Right lobe of liver (tissue), 6 donors: ENCODE measurements around the gene AP5Z1. TPM values are rescaled to one million over a fixed set of nuclear protein-coding genes. Genes with fewer than 3 reads are reported as not detected.

Experiments used
- ATAC-seq, 4 donors: fragments of 200-7000 bp; cut with Tn5 transposase; one replicate each; pipeline ENCODE4 v1.9.1; 2020; ENCODE audit warnings: mild to moderate bottlenecking in 4 of 4, moderate library complexity in 4 of 4
- DNase-seq, 3 donors: peaks; one replicate each; pipeline ENCODE4 v3.0.0-alpha.2; 2020
- H3K27ac ChIP-seq, 3 donors: fragments of 200-600 bp; one replicate each; pipeline ENCODE4 v1.8.0; 2022
- H3K27me3 ChIP-seq, 2 donors: fragments of 200-600 bp; one replicate each; pipeline ENCODE4 v1.8.0; 2022
- H3K36me3 ChIP-seq, 4 donors: fragments of 200-600 bp; sonication (generic) in 1 of 4; one replicate each; pipeline versions ENCODE4 v1.5.1 to v1.8.0; 2017 to 2022; ENCODE audit warnings: control low read depth in 1 of 4
- H3K4me1 ChIP-seq, 4 donors: fragments of 200-600 bp; sonication (generic) in 1 of 4; one replicate each; pipeline versions ENCODE4 v1.5.1 to v1.8.0; 2017 to 2022; ENCODE audit warnings: control low read depth in 1 of 4
- H3K4me3 ChIP-seq, 3 donors: fragments of 200-600 bp; one replicate each; pipeline ENCODE4 v1.8.0; 2022
- H3K9me3 ChIP-seq, 4 donors: fragments of 200-600 bp; sonication (generic) in 1 of 4; one replicate each; pipeline versions ENCODE4 v1.5.1 to v1.8.0; 2017 to 2022; ENCODE audit warnings: control low read depth in 1 of 4
- POLR2A ChIP-seq: fragments of 450-650 bp; IDR thresholded peaks from one replicate; pipeline ENCODE4 v1.6.1; 2017; ENCODE audit warnings: antibody characterized with exemption, mild to moderate bottlenecking
- WGBS: methylation state at CpG from one replicate; pipeline ENCODE4 v1.1.6; 2018; ENCODE audit warnings: low coverage, low lambda C conversion rate; ENCODE audit not compliant: insufficient coverage; ENCODE audit errors: missing lambda C conversion rate; 5-methylcytosine and 5-hydroxymethylcytosine counted together
- intact Hi-C, 2 donors: fragments of 100-400 bp; cut with DNase I; formaldehyde crosslinking; loops; one replicate each; pipeline versions ENCODE4 v1.11.2 to v1.14.1; 2022
- total RNA-seq, 6 experiments: library from RNA; depleted of rRNA in 2 of 6; stranded (reverse); fragments of >200 nt in 2 of 6; fragmentation: NEBNext Ultra II Directional in 3 of 6; extraction: Animal tissue kit (Norgen Biotek cat#: 25700) in 3 of 6; gene quantifications; one replicate each; pipeline versions ENCODE4 v1.1.0 to v1.2.4, GENCODE V29; 2016 to 2023
- TF ChIP-seq, protein P1 (sequence below), 4 donors: fragments of 200-600 bp in 3 of 4; fragments of 450-650 bp in 1 of 4; IDR thresholded peaks; one replicate each; pipeline versions ENCODE4 v1.5.1 to v1.8.0; 2016 to 2022; ENCODE audit warnings: antibody characterized with exemption in 4 of 4, mild to moderate bottlenecking in 2 of 4
- donor health status: DM: no; HTN: yes; CAD: no.
- donor health status: DM: no; HTN: no; CAD: no.
- donor health status: DM: no; HTN: no; CAD: no.
- donor health status: DM: no; HTN: yes; CAD: no.
- donor health status: DM: no; HTN: yes; CAD: no.

Gene AP5Z1
- total RNA-seq, 6 experiments from 2014 or later = 9.7 to 23.6 (median 14.2) TPM

DNA sequence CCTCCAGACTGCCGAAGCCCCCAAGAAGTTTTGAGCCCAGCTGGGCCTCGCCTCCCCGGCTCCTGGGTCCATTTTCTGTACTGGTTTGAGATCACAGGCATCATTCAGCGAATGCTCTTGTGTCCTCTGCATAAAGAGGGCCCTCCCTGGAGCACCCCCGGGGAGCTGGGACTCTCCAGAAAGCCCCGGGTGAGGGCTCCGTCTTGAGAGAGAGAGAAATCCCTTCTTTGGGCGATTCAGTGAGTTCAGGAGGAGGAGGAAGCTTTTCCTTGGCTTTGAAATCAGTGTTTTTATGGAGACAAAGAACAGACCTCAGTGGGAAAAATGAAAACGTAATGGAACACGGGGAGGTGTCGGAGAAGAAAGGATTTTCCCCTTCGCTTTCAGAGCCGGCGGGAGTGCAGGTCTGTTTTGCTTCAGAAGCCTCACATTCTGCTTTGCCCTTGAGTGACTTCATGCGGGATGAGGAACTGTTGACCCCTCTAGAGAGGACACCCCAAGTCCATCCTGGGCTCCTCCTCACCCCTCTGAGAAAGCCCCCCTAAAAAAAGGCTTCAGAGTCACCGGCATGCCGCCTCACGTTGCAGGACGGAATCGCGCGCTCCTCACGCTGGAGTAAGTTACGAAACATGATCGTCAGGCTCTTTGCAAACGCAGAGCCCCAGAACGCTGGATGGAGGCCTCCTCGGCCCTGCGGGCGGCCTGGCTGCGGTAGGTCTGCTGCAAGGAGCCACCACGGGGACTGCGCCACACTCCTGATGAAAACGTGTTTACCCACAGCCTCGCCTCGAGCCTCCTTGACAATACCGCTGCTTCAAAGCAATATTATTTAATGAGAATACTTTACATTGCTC, 8.5 kb upstream of the AP5Z1 start:
- DNase-seq = no peak
- WGBS = 93% methylated on average over 13 of the region's 37 CpGs
- Histone ChIP-seq H3K4me1 (no peaks in the 10 kb centered on the region), H3K36me3 (peaks cover 0 to 20% (median 12%) of the 10 kb centered on the region in 4 donors), H3K9me3 (no peaks in the 10 kb centered on the region), H3K27ac (no peak overlapping the region), H3K27me3 (no peaks in the 10 kb centered on the region), H3K4me3 (no peak overlapping the region)
- TF ChIP-seq, protein P1, sequence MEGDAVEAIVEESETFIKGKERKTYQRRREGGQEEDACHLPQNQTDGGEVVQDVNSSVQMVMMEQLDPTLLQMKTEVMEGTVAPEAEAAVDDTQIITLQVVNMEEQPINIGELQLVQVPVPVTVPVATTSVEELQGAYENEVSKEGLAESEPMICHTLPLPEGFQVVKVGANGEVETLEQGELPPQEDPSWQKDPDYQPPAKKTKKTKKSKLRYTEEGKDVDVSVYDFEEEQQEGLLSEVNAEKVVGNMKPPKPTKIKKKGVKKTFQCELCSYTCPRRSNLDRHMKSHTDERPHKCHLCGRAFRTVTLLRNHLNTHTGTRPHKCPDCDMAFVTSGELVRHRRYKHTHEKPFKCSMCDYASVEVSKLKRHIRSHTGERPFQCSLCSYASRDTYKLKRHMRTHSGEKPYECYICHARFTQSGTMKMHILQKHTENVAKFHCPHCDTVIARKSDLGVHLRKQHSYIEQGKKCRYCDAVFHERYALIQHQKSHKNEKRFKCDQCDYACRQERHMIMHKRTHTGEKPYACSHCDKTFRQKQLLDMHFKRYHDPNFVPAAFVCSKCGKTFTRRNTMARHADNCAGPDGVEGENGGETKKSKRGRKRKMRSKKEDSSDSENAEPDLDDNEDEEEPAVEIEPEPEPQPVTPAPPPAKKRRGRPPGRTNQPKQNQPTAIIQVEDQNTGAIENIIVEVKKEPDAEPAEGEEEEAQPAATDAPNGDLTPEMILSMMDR (IDR thresholded peaks at IDR 0.05) = no peak
- TF ChIP-seq POLR2A = no peak
- intact Hi-C loops = no loop called here
- ATAC-seq = no peak

DNA sequence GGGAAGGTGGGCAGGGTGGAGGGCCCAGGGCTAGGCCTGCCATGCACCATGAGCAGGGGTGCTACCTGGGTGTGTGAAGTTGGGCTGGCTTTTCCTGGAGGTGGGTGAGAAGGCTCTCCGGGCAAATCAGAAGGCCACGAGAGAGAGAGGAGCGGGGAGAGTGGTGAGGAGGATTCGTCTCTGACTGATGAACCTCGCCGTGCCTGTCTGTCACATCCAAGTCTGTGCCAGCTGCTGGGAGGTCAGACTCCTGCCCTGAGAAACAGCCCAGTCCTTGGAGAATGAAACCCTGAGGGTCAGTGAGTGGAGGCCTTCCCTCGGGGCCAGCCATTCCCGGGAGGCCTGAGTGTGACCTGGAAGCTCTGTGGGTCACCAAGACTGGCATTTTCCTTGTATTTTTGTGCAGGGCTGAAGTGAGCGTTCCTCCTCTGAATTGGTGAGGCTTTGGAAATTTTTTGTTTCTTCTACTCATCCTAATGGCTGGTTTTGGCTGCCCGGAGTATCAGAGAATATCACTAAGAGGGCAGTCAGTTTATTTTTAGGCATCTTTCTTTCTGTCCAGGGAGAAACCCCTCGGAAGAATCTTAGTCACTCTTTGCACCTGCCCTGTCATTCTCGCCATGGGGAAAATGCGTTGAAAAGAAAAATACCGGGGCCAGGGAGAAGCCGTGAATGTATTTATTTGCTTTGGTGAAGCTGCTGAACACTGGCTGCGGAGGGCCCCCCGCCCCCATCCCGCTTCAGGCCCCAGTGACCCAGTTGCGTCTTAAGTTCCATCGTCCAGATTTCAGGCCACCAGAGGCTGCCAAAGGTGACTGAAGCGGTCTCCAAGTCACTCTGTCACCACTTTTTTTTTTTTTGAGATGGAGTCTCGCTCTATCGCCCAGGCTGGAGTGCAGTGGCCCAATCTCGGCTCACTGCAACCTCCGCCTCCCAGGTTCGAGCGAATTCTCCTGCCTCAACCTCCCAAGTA, 6.5 kb upstream of the AP5Z1 start:
- DNase-seq = no peak
- Histone ChIP-seq H3K27me3 (no peaks in the 10 kb centered on the region), H3K27ac (no peak overlapping the region), H3K9me3 (no peaks in the 10 kb centered on the region), H3K36me3 (peaks cover 0 to under 1% (median 0%) of the 10 kb centered on the region in 4 donors), H3K4me3 (no peak overlapping the region), H3K4me1 (peaks cover 0 to 2% (median 0%) of the 10 kb centered on the region in 4 donors)
- intact Hi-C loops = no loop called here
- ATAC-seq = no peak
- WGBS = 84% methylated on average over 14 of the region's 27 CpGs
- no peak for TF ChIP-seq POLR2A
- TF ChIP-seq, protein P1 (IDR thresholded peaks at IDR 0.05) = no peak

DNA sequence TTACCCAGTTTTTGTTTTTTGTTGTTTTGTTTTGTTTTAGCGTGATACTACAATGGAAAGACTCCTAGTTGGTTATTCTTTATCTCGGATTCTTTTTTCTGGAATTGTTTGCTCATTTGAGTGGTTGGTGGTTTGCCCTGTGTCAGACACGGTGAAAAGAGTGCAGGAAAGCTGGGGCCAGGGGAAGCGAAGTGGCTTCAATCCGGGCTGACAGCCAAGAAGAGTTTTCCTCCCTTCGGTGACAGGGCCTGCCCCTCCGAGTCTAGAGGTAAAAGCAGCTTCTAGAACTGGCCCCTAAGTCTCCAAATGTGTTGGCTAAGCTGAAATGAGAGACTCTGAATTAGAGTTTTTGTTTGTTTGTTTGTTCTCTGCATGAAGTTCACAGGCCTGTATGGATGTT, 5.7 kb upstream of the AP5Z1 start:
- H3K36me3 ChIP-seq = no peaks in the 10 kb centered on the region
- DNase-seq (no peak), ATAC-seq (peak in 3 of 4 donors; percentile 16 to 36 (median 24))
- H3K4me1 ChIP-seq = peaks cover 0 to 11% (median 3%) of the 10 kb centered on the region in 4 donors
- no peak overlapping the region for H3K27ac ChIP-seq
- 26% methylated on average over 7 of the region's 7 CpGs for WGBS
- no peaks in the 10 kb centered on the region for H3K9me3 ChIP-seq
- H3K27me3 ChIP-seq = no peaks in the 10 kb centered on the region
- H3K4me3 ChIP-seq = no peak overlapping the region
- no peak for TF ChIP-seq POLR2A
- TF ChIP-seq, protein P1 (IDR thresholded peaks at IDR 0.05) = no peak
- intact Hi-C loops = no loop called here

DNA sequence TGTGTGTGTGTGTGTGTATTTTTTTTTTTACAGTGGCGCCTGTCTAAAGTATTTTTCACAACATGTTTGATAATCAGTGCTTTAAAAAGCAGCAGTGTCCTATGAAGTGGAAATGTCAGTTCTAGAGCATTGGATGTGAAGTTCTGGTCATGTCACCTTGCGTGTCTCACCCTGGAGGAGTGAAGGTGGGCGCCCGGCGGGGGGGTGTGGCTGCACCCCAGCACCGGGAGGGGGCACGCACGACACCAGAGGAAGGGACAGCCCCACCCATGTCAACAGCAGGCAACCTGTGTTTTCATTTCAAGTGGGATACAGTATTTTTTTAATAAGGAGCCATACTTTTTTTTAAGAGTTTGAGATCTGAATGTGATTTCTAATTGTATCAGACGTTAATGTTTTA, 4.5 kb upstream of the AP5Z1 start:
- intact Hi-C loops = no loop called here
- 53% methylated on average over 5 of the region's 9 CpGs for WGBS
- DNase-seq (no peak), ATAC-seq (no peak)
- Histone ChIP-seq H3K36me3 (no peaks in the 10 kb centered on the region), H3K4me3 (no peak overlapping the region), H3K9me3 (no peaks in the 10 kb centered on the region), H3K4me1 (peaks cover 0 to 11% (median 3%) of the 10 kb centered on the region in 4 donors), H3K27me3 (no peaks in the 10 kb centered on the region), H3K27ac (no peak overlapping the region)
- no peak for TF ChIP-seq POLR2A
- TF ChIP-seq, protein P1 (IDR thresholded peaks at IDR 0.05) = no peak
